ENCODE results near the gene HTRA1. TPM values are rescaled to one million over a fixed set of nuclear protein-coding genes. Genes with fewer than 3 reads are reported as not detected.

Gene HTRA1
- total RNA-seq, 1 experiment from 2014 or later = 32.8 TPM

- Histone ChIP-seq H3K4me1 (ENCODE audit: control insufficient read depth, insufficient read depth, low read length) (no peaks in the 10 kb centered on the region), H3K9me3 (ENCODE audit: control insufficient read depth, insufficient read depth, low read depth, low read length) (no peaks in the 10 kb centered on the region), H3K36me3 (ENCODE audit: control insufficient read depth, insufficient read depth, low read length) (no peaks in the 10 kb centered on the region), H3K27me3 (ENCODE audit: control insufficient read depth, insufficient read depth, low read length) (peaks cover 5% of the 10 kb centered on the region; the same call in 1 of the 2 replicates), H3K4me3 (ENCODE audit: low read depth in 2 of 2, low read length in 2 of 2) (no peak overlapping the region), H3K27ac (ENCODE audit: low read length) (no peak overlapping the region)
- TF ChIP-seq TCF7L2 (IDR thresholded peaks at IDR 0.05; ENCODE audit: low read depth, low read length) (no peak), POLR2AphosphoS5 (IDR thresholded peaks at IDR 0.05; ENCODE audit: low read depth, low read length) (no peak), REST (IDR thresholded peaks at IDR 0.05; ENCODE audit: insufficient read depth in 1 of 2, low read depth in 2 of 2, low read length in 1 of 2) (no peak), SIN3A (IDR thresholded peaks at IDR 0.05; ENCODE audit: borderline replicate concordance, insufficient read depth, low read depth, low read length) (no peak), CTCF (IDR thresholded peaks at IDR 0.05) (no peak)
- ChIA-PET CTCF (no interaction called here), POLR2A (no interaction called here)
- no TSS peak for BruUV-seq (replicated peaks)
- no peak for DNase-seq (ENCODE audit: low read depth, low spot score)
- intact Hi-C loops (cut with micrococcal nuclease; ENCODE audit: unreplicated experiment) (loop anchor here (10.0 kb wide), 1 partner anchor 107 kb away; the partner anchor contains the start of gene ARMS2), in situ Hi-C loops (cut with HindIII; ENCODE audit: low pct_unique_long_range_greater_than_20kb, low sequenced_read_pairs) (no loop called here)
- ATAC-seq = no peak
These were observed 100.4 kb downstream of the HTRA1 start for GRCh38 chr10:122561792-122562191.

Small RNAs within 50 kb of the gene (microRNA-seq; reads per million reads assigned to microRNA genes)
- 0.95 reads per million for gene MIR3941 (ENCODE audit: unreplicated experiment)

Other genes starting within 250 kb of the HTRA1 start
- gene BTBD16, start 190.3 kb upstream of the HTRA1 start, total RNA-seq (2021; ENCODE audit: unreplicated experiment) = 0.82 TPM
- gene PLEKHA1, start 86.8 kb upstream of the HTRA1 start, total RNA-seq (2021; ENCODE audit: unreplicated experiment) = 95.5 TPM
- gene ARMS2, start 6.9 kb upstream of the HTRA1 start, total RNA-seq (2021; ENCODE audit: unreplicated experiment) = not detected
- gene DMBT1, start 99.2 kb downstream of the HTRA1 start, total RNA-seq (2021; ENCODE audit: unreplicated experiment) = 0.05 TPM
- not detected for gene C10orf120, start 238.3 kb downstream of the HTRA1 start, total RNA-seq (2021; ENCODE audit: unreplicated experiment)